GM12878 (cell line): ENCODE measurements around the gene ITGB2.

Experiments
- CBX3 ChIP-seq: fragments of 200-600 bp; sonication (generic); IDR thresholded peaks from 2 replicates; pipeline ENCODE4 v1.6.1; 2016; ENCODE audit warnings: low read depth, borderline replicate concordance
- EGR1 ChIP-seq, 2 experiments: IDR thresholded peaks; 1 replicate in 1 of 2; 2 replicates in 1 of 2; pipeline ENCODE4 v1.6.1; 2011 to 2012; ENCODE audit warnings: low read depth in 2 of 2, low read length in 2 of 2, borderline replicate concordance in 1 of 2, mild to moderate bottlenecking in 1 of 2, moderate library complexity in 1 of 2
- EP300 ChIP-seq, 2 experiments: fragments of 150-350 bp in 1 of 2; IDR thresholded peaks; 2 replicates each; pipeline ENCODE4 v1.6.1; 2011 to 2012; ENCODE audit warnings: low read depth in 2 of 2, low read length in 2 of 2, borderline replicate concordance in 1 of 2, improper control_type of control experiment in 1 of 2, inconsistent platforms in 1 of 2; ENCODE audit not compliant: control insufficient read depth in 1 of 2
- FOS ChIP-seq: IDR thresholded peaks from 3 replicates; pipeline ENCODE4 v1.6.1; 2011; ENCODE audit warnings: borderline replicate concordance; ENCODE audit not compliant: insufficient read length; ENCODE audit errors: extremely low read depth
- LARP7 ChIP-seq: fragments of 450-650 bp; IDR thresholded peaks from 2 replicates; pipeline ENCODE4 v1.6.1; 2017; ENCODE audit warnings: mild to moderate bottlenecking
- MYC ChIP-seq: IDR thresholded peaks from 2 replicates; pipeline ENCODE4 v1.6.1; 2011; ENCODE audit warnings: mild to moderate bottlenecking, low read length, moderate library complexity, inconsistent platforms; ENCODE audit not compliant: insufficient read depth, insufficient replicate concordance, insufficient read length, severe bottlenecking
- POLR2A ChIP-seq: IDR thresholded peaks from 2 replicates; pipeline ENCODE4 v1.6.1; 2011; ENCODE audit warnings: low read depth, mild to moderate bottlenecking, low read length
- RAD21 ChIP-seq: IDR thresholded peaks from 2 replicates; pipeline ENCODE4 v1.6.1; 2011; ENCODE audit warnings: mild to moderate bottlenecking, low read depth, low read length, moderate library complexity; ENCODE audit not compliant: insufficient read depth
- TF ChIP-seq, protein P1 (sequence below): IDR thresholded peaks from 2 replicates; pipeline ENCODE4 v1.6.1; 2012; ENCODE audit warnings: low read depth, low read length, improper control_type of control experiment
- TF ChIP-seq, protein P2 (sequence below), 3 experiments: IDR thresholded peaks in 2 of 3; conservative IDR thresholded peaks in 1 of 3; 2 replicates each; pipeline ENCODE4 v1.5.1; 2011; ENCODE audit warnings: low read depth in 3 of 3, low read length in 3 of 3, mild to moderate bottlenecking in 3 of 3, control low read depth in 2 of 3, moderate library complexity in 2 of 3, inconsistent platforms in 1 of 3, mixed read lengths in 1 of 3; ENCODE audit not compliant: control insufficient read depth in 2 of 3, insufficient read depth in 1 of 3; ENCODE audit errors: extremely low read depth in 1 of 3

GRCh38 chr21:44955141-44955797, 34.6 kb upstream of the ITGB2 start:
- TF ChIP-seq EP300 (IDR thresholded peaks at IDR 0.05; ENCODE audit: borderline replicate concordance in 1 of 2, control insufficient read depth in 1 of 2, low read depth in 2 of 2, low read length in 2 of 2) (no peak), CBX3 (no peak), RAD21 (no peak), LARP7 (no peak), POLR2A (no peak), FOS (no peak), EGR1 (IDR thresholded peaks at IDR 0.05; ENCODE audit: borderline replicate concordance in 1 of 2, low read depth in 2 of 2, low read length in 2 of 2) (no peak), MYC (no peak)
- TF ChIP-seq, protein P1, sequence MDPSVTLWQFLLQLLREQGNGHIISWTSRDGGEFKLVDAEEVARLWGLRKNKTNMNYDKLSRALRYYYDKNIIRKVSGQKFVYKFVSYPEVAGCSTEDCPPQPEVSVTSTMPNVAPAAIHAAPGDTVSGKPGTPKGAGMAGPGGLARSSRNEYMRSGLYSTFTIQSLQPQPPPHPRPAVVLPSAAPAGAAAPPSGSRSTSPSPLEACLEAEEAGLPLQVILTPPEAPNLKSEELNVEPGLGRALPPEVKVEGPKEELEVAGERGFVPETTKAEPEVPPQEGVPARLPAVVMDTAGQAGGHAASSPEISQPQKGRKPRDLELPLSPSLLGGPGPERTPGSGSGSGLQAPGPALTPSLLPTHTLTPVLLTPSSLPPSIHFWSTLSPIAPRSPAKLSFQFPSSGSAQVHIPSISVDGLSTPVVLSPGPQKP: no peak
- TF ChIP-seq, protein P2, sequence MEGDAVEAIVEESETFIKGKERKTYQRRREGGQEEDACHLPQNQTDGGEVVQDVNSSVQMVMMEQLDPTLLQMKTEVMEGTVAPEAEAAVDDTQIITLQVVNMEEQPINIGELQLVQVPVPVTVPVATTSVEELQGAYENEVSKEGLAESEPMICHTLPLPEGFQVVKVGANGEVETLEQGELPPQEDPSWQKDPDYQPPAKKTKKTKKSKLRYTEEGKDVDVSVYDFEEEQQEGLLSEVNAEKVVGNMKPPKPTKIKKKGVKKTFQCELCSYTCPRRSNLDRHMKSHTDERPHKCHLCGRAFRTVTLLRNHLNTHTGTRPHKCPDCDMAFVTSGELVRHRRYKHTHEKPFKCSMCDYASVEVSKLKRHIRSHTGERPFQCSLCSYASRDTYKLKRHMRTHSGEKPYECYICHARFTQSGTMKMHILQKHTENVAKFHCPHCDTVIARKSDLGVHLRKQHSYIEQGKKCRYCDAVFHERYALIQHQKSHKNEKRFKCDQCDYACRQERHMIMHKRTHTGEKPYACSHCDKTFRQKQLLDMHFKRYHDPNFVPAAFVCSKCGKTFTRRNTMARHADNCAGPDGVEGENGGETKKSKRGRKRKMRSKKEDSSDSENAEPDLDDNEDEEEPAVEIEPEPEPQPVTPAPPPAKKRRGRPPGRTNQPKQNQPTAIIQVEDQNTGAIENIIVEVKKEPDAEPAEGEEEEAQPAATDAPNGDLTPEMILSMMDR (IDR thresholded peaks at IDR 0.05 in 2 of 3, conservative IDR thresholded peaks at IDR 0.05 in 1 of 3; ENCODE audit: control insufficient read depth in 2 of 3, extremely low read depth in 1 of 3, insufficient read depth in 1 of 3, low read depth in 3 of 3, low read length in 3 of 3): no peak
